Amniotic stem cell (primary cell): ENCODE data around the gene TMEM40.
"Not testable (repeated sequence)": the region's sequence is repeated elsewhere in the genome, so short reads cannot be mapped to it uniquely, and the experiment has no call there.

ENCODE experiments used
- DNase-seq: peaks from one replicate; lab custom pipeline; 2025; lab: John Stamatoyannopoulos, UW

TMEM40 gene

GRCh38 chr3:12716605-12717151, 42.4 kb downstream of the TMEM40 start:
- no peak for DNase-seq

DNA sequence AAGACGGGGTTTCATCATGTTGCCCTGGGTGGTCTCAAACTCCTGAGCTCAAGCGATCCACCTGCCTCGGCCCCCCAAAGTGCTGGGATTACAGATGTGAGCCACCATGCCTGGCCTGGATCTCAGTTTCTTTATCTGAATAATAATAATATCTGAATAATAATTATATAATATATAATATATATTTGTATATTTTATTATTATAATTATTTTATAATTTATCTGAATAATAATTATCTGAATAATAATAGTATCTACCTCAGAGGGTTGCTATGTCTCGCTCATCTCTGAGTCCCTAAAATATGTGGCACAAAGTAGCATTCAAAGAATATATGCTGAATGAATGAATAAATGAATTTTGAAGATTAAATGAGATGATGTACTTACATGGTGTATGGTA, 44.8 kb downstream of the TMEM40 start:
- no peak for DNase-seq

DNA sequence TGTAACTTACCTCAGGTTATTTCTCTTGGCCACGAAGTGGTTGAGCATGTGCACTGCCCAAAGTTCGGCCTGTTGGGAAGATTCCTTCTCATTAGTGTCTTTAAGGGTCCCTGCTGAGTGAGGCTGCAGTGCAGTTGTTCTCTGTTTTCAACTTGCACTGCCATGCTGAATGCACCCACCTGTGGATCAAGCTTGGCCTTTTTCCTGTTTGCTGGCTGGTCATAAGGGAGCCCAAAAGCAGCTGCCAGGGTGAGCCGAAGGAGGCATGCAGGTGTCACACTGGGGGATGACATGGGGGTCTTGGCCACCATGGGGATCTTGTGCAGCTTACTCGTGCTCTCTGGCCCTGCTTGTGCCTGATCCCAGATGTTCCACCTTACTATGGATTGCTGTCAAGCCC, 49.0 kb downstream of the TMEM40 start:
- DNase-seq = no peak

GRCh38 chr3:12709334-12709733, 49.7 kb downstream of the TMEM40 start:
- no peak for DNase-seq

DNA sequence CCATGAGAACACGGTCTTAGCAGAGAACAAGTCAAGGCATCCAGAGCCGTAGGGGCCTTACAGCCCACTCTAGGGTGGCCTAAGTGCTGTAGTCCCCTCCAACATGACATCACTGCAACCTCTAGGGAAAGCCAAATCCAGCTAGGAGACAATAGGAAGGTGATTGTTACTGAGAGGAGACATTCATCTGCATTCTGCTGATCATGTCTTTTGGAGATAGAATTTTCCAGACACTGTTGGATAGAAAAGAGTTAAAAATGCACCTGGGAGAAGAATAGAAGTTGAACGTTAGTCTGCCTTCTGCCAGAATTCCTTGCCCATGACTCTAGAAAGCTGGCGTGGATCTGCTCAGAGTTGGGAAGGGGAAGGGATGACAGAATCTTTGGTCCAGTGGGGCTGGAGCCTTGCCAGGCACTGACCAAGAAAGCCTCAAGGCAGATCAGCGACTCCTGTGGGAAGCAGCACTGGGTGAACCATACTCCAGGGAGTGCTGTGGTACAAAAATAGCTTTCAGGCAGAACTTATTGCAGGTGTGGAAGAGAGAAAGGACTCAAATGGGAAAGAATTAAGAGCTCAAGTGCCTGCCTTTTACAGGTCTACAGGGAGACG, 50.4 kb downstream of the TMEM40 start:
- DNase-seq = peak; percentile 86

DNA sequence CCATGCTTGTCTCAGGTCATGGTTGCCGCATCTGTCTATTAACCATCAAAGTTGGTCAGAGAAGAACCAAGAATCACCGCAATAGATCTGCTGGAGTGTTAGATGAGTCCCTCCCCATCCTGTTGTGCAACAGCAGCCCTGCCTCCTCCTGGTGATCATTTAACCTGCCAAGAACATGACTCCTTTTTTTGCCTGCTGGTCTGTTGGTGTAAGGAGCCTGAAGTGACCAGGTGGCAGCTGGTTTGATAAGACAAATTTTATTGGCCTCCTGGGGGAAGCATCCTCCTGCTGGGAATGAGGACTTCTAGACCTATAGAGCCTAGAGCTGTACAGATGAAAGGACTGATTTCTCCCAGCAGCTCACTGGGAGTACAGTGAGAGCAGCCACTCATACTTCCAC, 51.6 kb downstream of the TMEM40 start:
- no peak for DNase-seq

DNA sequence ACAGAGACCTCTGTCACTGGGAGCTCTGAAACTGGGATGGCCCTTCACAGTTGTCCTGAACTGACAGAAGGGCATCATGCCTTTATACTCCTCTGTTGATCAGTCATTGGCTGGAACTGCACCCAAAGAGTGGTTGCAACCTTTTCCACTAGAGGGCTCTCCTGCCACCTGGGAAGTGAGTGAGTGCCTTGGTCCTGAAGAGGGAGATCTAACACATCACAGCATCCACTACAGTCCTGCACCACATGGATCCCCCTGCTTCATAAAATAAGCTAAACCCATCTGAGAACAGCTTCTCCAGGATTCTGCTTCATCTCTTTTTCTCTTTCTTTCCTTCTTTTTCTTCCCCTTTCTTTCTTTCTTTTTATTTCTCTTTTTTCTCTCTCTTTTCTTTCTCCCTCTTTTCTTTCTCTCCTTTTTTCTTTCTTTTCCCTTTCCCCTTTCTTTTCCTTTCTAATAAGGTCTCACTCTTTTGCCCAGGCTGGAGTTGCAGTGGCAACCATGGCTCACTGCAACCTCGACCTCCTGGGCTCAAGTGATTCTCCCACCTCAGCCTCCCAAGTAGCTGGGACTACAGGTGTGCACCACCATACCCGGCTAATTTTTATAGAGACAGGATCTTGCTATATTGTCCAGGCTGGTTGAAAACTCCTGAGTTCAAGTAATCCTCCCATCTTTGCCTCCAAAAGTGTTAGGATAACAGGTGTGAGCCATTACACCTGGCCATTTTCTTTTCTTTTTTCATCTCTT, 52.4 kb downstream of the TMEM40 start:
- no peak for DNase-seq

- DNase-seq = no peak
These were observed 53.1 kb downstream of the TMEM40 start for GRCh38 chr3:12705981-12706380.

GRCh38 chr3:12705374-12705926, 53.6 kb downstream of the TMEM40 start:
- no peak for DNase-seq

GRCh38 chr3:12702501-12702900, 56.6 kb downstream of the TMEM40 start:
- no peak for DNase-seq

DNA sequence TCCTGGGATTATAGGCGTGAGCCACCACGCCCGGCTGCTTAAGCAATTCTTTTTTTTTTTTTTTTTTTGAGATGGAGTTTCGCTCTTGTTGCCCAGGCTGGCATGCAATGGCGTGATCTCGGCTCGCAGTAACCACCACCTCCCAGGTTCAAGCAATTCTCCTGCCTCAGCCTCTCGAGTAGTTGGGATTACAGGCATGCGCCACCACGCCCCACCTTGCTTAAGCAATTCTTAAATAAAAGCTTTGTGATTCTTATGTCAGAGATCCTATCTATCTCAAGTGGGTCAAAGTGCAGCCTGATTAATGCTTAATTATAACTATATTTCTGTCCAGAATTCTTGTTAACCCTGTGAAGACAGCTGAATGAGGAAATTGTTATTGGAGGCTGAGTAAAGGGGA, 57.5 kb downstream of the TMEM40 start:
- DNase-seq = not testable (repeated sequence)

- DNase-seq = no peak
These were observed 58.3 kb downstream of the TMEM40 start for GRCh38 chr3:12700800-12701199.

GRCh38 chr3:12695916-12696315, 63.1 kb downstream of the TMEM40 start:
- no peak for DNase-seq

- no peak for DNase-seq
These were observed 63.9 kb downstream of the TMEM40 start for GRCh38 chr3:12695112-12695511.

DNA sequence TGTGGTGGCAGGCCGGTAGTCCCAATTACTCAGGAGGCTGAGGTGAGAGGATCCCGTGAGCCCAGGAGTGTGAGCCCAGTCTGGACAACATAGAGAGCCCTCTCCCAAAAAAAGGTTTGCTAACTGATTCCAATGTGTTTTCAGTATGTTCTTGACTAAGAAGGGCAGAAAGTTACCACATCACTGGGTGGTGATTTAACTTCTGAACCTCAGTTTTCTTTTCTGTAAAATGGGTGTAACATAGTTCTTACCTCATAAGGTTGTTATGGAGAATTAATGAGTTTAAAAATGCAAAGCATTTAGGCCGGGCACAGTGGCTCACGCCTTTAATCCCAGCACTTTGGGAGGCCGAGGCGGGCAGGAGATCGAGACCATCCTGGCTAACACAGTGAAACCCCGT, 66.6 kb downstream of the TMEM40 start:
- no peak for DNase-seq

DNA sequence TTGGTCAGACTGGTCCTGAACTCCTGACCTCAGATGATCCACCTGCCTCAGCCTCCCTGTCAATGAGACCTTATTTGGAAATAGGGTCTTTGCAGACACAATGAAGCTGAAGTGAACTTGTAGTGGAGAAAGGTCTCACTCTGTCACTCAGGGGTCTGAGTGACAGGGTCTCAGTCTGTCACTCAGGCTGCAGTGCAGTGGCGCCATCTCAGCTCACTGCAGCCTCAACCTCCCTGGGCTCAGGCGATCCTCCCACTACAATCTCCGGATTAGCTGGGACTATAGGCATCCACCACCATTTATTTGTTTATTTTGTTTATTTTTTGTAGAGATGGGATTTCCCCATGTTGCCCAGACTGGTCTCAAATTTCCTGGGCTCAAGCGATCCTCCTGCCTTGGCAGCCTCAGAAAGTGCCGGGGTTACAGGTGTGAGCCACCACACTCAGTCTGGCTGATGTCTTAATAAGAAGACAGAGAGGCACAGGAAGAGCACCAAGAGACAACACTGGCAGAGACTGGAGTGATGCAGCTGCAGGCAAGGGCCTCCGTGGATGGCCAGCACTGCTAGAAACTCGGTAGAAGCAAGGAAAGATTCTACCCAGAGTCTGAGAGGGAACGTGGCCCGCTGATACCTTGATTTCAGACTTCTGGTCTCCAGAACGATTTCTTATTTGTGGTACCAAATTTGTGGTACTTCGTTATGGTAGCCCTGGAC, 68.9 kb downstream of the TMEM40 start:
- no peak for DNase-seq

DNA sequence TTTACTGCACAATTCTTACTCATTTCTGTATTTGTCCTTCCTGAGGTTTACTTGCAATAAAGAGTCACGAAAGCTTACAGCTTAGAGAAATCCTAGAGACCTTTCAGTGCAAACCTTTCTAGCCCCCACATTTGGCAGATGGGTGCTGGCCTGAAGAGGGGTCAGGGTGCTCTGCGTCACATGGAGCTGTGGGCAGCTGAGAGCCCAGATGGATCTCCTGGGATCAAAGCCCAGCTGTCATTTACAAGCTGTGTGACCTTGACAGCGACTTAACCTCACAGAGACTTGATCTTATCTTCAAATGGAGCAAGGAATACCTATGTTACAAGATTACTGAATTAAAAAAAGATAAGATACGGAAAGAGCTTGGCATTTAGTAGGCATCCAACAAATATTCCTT, 71.1 kb downstream of the TMEM40 start:
- no peak for DNase-seq

GRCh38 chr3:12686096-12686495, 73.0 kb downstream of the TMEM40 start:
- DNase-seq = no peak
